Activated CD4-positive, alpha-beta T cell treated with anti-CD3 and anti-CD28 coated beads, Interleukin-2, amount 10 ng/mL, durations not matched to agents 7 days and 5 days (primary cell): ENCODE data around the gene UBN1. TPM values are rescaled to one million over a fixed set of nuclear protein-coding genes. Genes with fewer than 3 reads are reported as not detected.

Experiments
- CTCF ChIA-PET: fragments of 350-600 bp; sonication (Branson Sonifier 250); formaldehyde crosslinking; loops from one replicate; lab custom pipeline; 2021; ENCODE audit warnings: antibody characterized with exemption; lab: Charles Lee
- POLR2A ChIA-PET: fragments of 350-600 bp; sonication (Branson Sonifier 250); formaldehyde crosslinking; loops from one replicate; lab custom pipeline; 2021; ENCODE audit warnings: antibody characterized with exemption; lab: Charles Lee
- DNase-seq: peaks from one replicate; pipeline ENCODE4 v3.0.0-alpha.2; 2020
- H3K27ac Mint-ChIP-seq: one replicate; pipeline ENCODE4 v1.8.0; 2021; ENCODE audit warnings: mild to moderate bottlenecking, moderate library complexity, mixed read lengths
- H3K27me3 Mint-ChIP-seq: one replicate; pipeline ENCODE4 v1.8.0; 2021; ENCODE audit warnings: mixed read lengths
- H3K36me3 Mint-ChIP-seq: one replicate; pipeline ENCODE4 v1.8.0; 2021; ENCODE audit warnings: low read depth, mixed read lengths
- H3K4me1 Mint-ChIP-seq: one replicate; pipeline ENCODE4 v1.8.0; 2021; ENCODE audit warnings: mixed read lengths
- H3K4me3 Mint-ChIP-seq: one replicate; pipeline ENCODE4 v1.8.0; 2021; ENCODE audit warnings: mild to moderate bottlenecking, moderate library complexity, mixed read lengths
- H3K9me3 Mint-ChIP-seq: one replicate; pipeline ENCODE4 v1.8.0; 2021; ENCODE audit warnings: mixed read lengths
- total RNA-seq, 2 experiments: library from RNA; stranded (reverse); gene quantifications; one replicate each; pipeline ENCODE4 v1.2.3, GENCODE V29; 2021

Gene UBN1
- total RNA-seq, 2 experiments from 2014 or later = 38.2 to 38.3 TPM

DNA sequence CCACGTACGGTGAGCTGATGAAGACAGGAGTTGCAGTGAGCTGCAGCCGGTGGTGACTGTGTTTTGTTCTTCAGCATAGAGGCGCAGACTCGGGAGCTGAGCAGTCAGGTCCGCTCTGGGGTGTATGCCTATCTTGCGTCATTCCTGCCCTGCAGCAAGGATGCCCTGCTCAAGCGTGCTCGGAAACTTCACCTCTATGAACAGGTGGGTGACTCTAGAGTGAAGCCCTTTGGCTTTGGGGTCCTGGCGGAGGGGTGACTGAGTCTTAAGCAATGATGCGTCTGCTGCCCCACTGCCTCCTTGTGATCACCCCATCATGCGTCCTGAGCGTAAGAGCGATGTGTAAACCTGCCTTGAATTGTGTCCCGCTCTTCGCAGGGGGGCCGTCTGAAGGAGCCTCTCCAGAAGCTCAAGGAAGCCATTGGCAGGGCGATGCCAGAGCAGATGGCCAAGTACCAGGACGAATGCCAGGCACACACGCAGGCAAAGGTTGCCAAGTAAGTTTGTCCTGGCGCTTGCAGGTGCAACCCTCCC is 22.9 kb downstream of the UBN1 start:
- Mint-ChIP-seq H3K36me3 (peaks cover 41% of the 10 kb centered on the region), H3K4me3 (no peak overlapping the region), H3K9me3 (no peaks in the 10 kb centered on the region), H3K4me1 (peaks cover 12% of the 10 kb centered on the region), H3K27ac (no peak overlapping the region), H3K27me3 (no peaks in the 10 kb centered on the region)
- ChIA-PET CTCF (interaction anchor here (0.5 to 0.6 kb wide), 2 partner anchors 21 to 132 kb away, joined by 3 read pairs; no protein-coding TSS in a partner anchor), POLR2A (no interaction called here)
- no peak for DNase-seq

DNA sequence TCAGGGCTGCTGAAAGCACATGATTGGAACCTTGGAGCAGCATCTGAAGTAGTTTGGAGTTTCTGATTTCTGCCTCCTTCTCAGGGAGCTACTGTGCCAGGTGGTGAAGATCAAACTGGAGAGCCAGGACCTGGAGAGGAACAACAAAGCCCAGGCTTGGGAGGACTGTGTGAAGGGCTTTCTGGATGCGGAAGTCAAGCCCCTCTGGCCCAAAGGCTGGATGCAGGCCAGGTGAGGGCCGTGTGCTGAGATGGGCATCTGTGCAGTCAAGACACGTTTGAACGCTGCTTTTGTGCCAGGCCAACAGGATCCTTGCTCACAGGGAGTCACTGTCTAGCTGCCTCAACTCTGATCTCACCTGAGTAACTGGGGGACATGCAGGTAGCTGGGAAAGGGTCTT is 23.8 kb downstream of the UBN1 start:
- Mint-ChIP-seq H3K36me3 (peaks cover 46% of the 10 kb centered on the region), H3K9me3 (no peaks in the 10 kb centered on the region), H3K4me1 (peaks cover 12% of the 10 kb centered on the region), H3K4me3 (no peak overlapping the region), H3K27me3 (no peaks in the 10 kb centered on the region), H3K27ac (peak overlapping the region; percentile 63)
- ChIA-PET CTCF (interaction anchor here (0.7 kb wide), 1 partner anchor 10 kb away, joined by 3 read pairs; no protein-coding TSS in a partner anchor), POLR2A (no interaction called here)
- DNase-seq = no peak

DNA sequence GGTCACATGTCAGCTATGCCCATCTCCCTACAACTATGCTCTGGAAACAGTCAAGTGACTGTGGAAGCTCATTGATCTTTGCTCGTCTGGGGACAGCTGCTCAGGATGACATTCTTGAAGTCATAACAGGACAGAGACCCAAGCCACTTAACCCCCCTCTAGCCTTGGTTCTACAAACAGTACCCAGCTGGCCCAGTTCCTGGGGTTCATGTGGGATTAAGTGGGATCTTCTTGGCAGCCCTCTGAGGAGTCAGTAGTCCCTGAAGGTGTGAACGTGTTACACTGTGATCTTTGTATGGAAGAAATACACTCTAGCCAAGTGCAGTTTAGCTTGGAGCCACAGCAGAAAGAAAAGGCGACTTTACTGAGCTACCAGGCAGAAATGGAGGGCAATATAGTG is 25.8 kb downstream of the UBN1 start:
- peaks cover 12% of the 10 kb centered on the region for H3K4me1 Mint-ChIP-seq
- no peak overlapping the region for H3K27ac Mint-ChIP-seq
- no peaks in the 10 kb centered on the region for H3K27me3 Mint-ChIP-seq
- H3K9me3 Mint-ChIP-seq = no peaks in the 10 kb centered on the region
- DNase-seq = no peak
- CTCF ChIA-PET = interaction anchor here (0.9 to 1.7 kb wide), 2 partner anchors 14 to 249 kb away, joined by 3 to 5 read pairs; partner anchors contain the start of gene MGRN1
- H3K4me3 Mint-ChIP-seq = no peak overlapping the region
- POLR2A ChIA-PET = no interaction called here
- H3K36me3 Mint-ChIP-seq = peaks cover 52% of the 10 kb centered on the region

DNA sequence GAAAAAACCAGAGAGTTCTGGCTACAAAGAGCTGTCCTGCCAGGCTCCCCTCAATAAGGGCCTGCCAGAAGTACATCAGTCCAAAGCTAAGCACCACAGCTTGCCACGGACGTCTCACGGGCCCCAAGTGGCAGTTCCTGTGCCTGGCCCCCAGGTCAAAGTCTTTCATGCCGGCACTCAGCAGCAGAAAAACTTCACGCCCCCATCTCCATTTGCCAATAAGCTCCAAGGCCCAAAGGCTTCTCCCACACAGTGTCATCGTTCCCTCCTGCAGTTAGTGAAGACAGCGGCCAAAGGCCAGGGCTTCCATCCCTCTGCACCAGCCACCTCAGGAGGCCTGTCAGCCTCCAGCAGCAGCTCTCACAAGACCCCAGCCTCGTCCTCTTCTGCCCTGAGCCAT is 27.4 kb downstream of the UBN1 start:
- H3K36me3 Mint-ChIP-seq = peaks cover 50% of the 10 kb centered on the region
- H3K4me3 Mint-ChIP-seq = no peak overlapping the region
- ChIA-PET CTCF (interaction anchor here (1.7 to 1.8 kb wide), 2 partner anchors 12 to 24 kb away, joined by 4 to 5 read pairs; no protein-coding TSS in a partner anchor), POLR2A (no interaction called here)
- no peak overlapping the region for H3K27ac Mint-ChIP-seq
- H3K9me3 Mint-ChIP-seq = no peaks in the 10 kb centered on the region
- no peak for DNase-seq
- H3K27me3 Mint-ChIP-seq = no peaks in the 10 kb centered on the region
- H3K4me1 Mint-ChIP-seq = peaks cover 12% of the 10 kb centered on the region

DNA sequence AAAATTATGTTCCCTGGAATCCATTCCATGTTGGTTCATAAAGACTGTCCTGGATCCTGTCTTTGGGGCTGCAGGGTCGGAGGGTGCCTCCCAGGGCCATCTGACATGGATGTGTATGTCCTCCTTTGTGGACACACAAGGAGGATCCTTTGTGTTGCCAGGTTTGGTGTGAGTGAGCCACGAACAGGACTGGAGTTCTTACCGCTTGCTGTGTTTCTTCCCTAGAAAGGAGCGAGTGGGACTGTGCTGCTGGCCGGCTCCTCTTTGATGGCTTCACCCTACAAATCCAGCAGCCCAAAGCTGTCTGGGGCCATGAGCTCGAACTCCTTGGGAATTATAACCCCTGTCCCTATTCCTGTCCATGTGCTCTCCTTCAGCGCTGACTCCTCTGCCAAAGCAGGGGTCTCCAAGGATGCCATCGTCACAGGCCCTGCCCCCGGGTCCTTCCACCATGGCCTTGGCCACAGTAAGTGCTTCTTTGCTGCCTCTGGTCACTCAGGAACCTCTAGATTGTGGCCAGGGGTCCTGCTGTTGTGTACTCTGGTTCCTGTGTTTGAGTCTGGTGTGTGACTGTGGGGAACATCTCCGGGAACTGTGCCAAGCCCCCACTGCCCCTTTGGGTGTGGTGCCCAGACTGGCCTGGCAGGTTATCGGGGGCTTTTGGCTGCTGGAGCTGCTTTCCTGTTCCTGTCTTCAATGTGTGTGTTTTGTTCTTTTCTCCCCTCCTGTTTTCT is 29.5 kb downstream of the UBN1 start:
- H3K4me3 Mint-ChIP-seq = no peak overlapping the region
- POLR2A ChIA-PET = no interaction called here
- H3K27ac Mint-ChIP-seq = no peak overlapping the region
- DNase-seq = no peak
- CTCF ChIA-PET = no interaction called here
- peaks cover 3% of the 10 kb centered on the region for H3K4me1 Mint-ChIP-seq
- H3K36me3 Mint-ChIP-seq = peaks cover 43% of the 10 kb centered on the region
- H3K9me3 Mint-ChIP-seq = no peaks in the 10 kb centered on the region
- H3K27me3 Mint-ChIP-seq = no peaks in the 10 kb centered on the region

DNA sequence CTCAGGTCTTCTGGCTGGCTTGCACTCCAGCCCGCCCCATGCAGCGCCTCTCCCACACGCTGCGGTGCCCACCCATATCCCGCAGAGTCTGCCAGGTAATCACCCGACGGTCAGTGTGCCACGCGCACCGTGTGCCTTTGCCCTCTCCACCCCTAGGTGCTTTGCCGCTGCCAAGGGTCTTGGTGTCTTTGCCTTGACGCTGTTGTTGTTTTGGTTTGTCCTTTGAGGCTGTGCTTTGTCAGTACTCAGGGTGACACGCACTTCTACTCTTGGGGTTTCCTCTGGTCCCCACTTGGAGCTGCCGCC is 30.1 kb downstream of the UBN1 start:
- peaks cover 41% of the 10 kb centered on the region for H3K36me3 Mint-ChIP-seq
- H3K4me1 Mint-ChIP-seq = no peaks in the 10 kb centered on the region
- ChIA-PET POLR2A (no interaction called here), CTCF (no interaction called here)
- H3K4me3 Mint-ChIP-seq = no peak overlapping the region
- no peak overlapping the region for H3K27ac Mint-ChIP-seq
- DNase-seq = no peak
- no peaks in the 10 kb centered on the region for H3K9me3 Mint-ChIP-seq
- no peaks in the 10 kb centered on the region for H3K27me3 Mint-ChIP-seq

DNA sequence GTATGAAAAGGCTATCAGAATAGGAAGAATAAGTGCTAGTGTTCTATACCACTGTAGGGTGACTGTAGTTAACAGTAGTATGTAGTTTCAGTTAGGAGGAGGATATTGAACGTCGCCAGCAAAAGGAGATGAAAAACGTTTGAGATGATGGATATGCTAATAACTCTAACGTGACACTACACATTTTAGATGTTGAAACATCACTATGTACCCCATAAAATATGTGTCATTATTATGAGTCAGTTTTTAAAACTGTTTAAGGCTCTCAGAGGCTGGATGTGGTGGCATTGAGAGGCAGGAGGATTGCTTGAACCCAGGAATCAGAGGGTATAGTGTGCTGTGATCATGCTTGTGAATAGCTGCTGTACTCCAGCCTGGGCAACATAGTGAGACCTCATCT is 31.8 kb downstream of the UBN1 start:
- Mint-ChIP-seq H3K27me3 (no peaks in the 10 kb centered on the region), H3K4me3 (no peak overlapping the region), H3K9me3 (no peaks in the 10 kb centered on the region), H3K27ac (no peak overlapping the region), H3K4me1 (no peaks in the 10 kb centered on the region), H3K36me3 (peaks cover 36% of the 10 kb centered on the region)
- DNase-seq = no peak
- ChIA-PET POLR2A (no interaction called here), CTCF (no interaction called here)

DNA sequence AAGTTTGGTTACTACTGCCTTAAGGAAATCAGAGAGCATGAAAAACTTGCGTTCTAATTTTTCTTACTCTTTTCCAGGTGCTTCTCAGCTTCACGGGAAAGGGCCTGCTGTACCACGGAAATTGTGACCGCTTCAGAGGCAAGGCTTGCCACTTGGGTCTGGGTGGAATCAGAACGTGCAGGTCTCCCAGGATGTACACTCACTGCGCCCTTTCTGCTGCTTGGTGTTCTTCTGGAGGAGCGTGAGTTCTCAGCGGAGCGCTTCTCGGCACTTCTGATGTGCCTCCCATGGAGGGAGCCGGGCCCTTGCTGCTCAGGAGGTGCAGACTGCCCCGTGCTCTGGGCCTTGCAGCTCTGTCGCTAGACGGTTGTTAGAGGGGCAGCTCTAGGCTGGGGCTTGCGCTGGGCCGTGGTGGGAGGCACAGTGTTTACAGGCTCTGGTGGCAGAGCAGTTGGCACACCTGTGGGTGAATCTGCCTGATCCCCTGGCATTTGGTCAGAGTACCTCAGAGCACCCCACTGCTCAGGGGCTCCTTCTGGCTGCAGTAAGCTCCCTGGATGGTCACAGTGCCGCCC is 32.8 kb downstream of the UBN1 start:
- Mint-ChIP-seq H3K36me3 (peaks cover 41% of the 10 kb centered on the region), H3K4me1 (no peaks in the 10 kb centered on the region), H3K27me3 (no peaks in the 10 kb centered on the region), H3K27ac (no peak overlapping the region), H3K9me3 (no peaks in the 10 kb centered on the region), H3K4me3 (no peak overlapping the region)
- CTCF ChIA-PET = no interaction called here
- POLR2A ChIA-PET = no interaction called here
- DNase-seq = no peak

DNA sequence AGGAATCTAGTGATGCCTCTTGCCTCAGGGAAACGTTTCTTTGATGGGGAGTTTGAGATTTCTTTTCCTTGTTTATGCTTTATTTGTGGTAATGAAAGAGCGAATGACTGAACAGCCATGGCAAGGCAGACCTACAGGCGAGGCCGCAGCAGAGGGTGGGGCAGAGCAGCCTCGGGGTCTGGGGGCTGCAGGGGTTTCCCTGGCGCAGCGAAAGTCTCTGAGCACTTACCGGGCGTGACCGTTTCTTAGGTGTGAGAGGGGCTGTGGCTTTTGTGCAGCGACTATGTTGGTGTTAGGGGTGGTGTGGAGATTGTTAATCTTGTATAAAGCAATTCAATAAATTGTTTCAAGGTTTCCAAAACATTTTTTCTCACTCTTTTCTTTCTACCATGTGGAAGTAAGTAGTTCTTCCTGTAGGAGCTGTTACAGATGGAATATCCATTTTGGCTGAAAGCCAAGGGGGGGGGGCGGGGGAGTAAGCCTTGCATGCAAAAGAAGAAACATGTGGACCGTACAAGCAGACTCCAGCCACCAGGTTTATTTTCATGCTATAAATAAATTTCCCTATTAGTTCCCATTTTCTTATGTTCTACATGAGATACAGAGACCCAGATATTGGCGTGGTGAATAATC is 34.8 kb downstream of the UBN1 start:
- Mint-ChIP-seq H3K4me3 (no peak overlapping the region), H3K4me1 (no peaks in the 10 kb centered on the region), H3K9me3 (no peaks in the 10 kb centered on the region), H3K27ac (no peak overlapping the region), H3K27me3 (no peaks in the 10 kb centered on the region), H3K36me3 (peaks cover 32% of the 10 kb centered on the region)
- POLR2A ChIA-PET = no interaction called here
- DNase-seq = no peak
- CTCF ChIA-PET = no interaction called here

DNA sequence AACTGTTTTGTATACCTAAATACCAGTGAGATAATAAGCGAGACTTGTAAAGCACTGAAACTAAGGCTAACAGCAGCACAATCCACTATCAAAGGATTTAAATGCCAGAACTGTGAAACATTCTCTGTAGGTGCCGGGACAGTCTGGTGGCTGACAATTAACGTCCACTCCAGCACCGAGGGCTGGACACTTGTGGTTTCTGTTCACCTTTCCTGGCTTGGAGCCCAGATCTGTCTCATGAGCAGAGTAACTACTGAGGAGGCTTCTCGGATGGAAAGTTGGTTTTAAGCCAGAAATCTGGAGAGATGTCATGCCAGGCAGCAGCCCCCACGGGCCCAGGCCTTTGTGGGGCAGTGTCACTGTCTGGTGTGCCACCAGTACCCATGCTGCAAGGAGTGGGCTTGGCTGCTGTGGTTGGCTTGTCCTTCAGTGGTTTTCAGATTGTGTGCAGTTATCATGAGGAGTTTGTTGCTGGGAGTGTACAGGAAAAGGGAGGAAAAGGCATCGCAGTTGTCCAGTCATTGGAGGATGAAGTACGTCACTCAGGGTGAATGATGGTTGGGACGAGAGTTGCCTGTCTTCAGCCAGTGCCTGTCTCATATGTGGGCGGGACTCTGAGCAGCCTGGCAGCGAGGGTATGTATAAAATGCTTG is 35.5 kb downstream of the UBN1 start:
- H3K4me1 Mint-ChIP-seq = no peaks in the 10 kb centered on the region

DNA sequence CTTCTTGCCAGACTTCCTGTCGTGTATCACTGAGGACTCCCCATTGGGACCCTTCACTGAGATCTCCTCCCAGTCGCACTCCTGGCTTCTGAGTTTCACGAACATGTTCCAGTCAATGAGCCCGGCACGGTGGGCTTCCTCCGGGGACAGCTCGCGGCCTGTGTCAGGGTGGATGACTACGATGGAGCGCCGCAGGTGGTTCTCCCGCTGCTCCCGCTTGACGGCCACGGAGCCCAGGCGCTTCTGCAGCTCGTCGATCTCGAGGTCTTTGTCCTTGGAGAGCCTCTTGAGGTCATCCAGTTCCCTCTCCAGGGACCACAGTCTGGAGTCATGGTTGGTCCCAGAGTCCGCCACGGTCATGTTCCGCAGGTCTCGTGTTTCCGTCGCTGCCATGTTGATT is 36.2 kb downstream of the UBN1 start:
- no peaks in the 10 kb centered on the region for H3K9me3 Mint-ChIP-seq
- ChIA-PET POLR2A (no interaction called here), CTCF (interaction anchor here (1.3 kb wide), 1 partner anchor 10 kb away, joined by 3 read pairs; no protein-coding TSS in a partner anchor)
- no peaks in the 10 kb centered on the region for H3K27me3 Mint-ChIP-seq
- H3K36me3 Mint-ChIP-seq = peaks cover 27% of the 10 kb centered on the region
- no peak overlapping the region for H3K27ac Mint-ChIP-seq
- H3K4me3 Mint-ChIP-seq = no peak overlapping the region
- no peak for DNase-seq
- H3K4me1 Mint-ChIP-seq = no peaks in the 10 kb centered on the region

More for the DNA sequence above, 35.5 kb downstream of the UBN1 start:
- Mint-ChIP-seq H3K27ac (no peak overlapping the region), H3K9me3 (no peaks in the 10 kb centered on the region), H3K4me3 (no peak overlapping the region), H3K27me3 (no peaks in the 10 kb centered on the region), H3K36me3 (peaks cover 27% of the 10 kb centered on the region)
- ChIA-PET POLR2A (no interaction called here), CTCF (no interaction called here)
- no peak for DNase-seq

DNA sequence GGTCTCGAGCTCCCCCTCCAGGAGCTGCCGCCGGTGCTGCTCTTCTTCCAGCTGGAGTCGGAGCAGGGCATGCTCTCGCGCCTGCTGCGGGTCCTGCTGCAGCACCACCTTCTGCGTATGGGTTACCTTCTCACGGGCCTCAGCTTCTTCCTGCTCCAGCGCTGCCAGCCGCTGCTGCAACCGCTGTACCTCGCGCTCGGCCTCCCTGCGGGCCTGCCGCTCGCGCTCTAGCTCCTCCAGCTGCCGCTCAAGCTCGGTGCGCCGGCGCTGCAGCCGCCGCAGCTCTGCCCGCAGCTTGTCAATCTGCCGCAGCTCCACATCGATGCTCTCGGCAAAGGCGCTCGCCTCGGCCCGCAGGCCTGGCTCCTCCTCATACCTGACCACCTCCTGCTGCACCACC is 36.9 kb downstream of the UBN1 start:
- H3K27ac Mint-ChIP-seq = no peak overlapping the region
- no peaks in the 10 kb centered on the region for H3K9me3 Mint-ChIP-seq
- H3K27me3 Mint-ChIP-seq = no peaks in the 10 kb centered on the region
- H3K4me1 Mint-ChIP-seq = no peaks in the 10 kb centered on the region
- CTCF ChIA-PET = interaction anchor here (1.0 to 1.3 kb wide), 2 partner anchors 9 to 19 kb away, joined by 3 read pairs; no protein-coding TSS in a partner anchor
- peaks cover 25% of the 10 kb centered on the region for H3K36me3 Mint-ChIP-seq
- no peak overlapping the region for H3K4me3 Mint-ChIP-seq
- POLR2A ChIA-PET = no interaction called here
- DNase-seq = no peak
